Psoas muscle (tissue), 8 donors: ENCODE data around the gene CNIH3. TPM values are rescaled to one million over a fixed set of nuclear protein-coding genes. Genes with fewer than 3 reads are reported as not detected.
"Not testable (repeated sequence)": the region's sequence is repeated elsewhere in the genome, so short reads cannot be mapped to it uniquely, and the experiment has no call there.

Experiments
- ATAC-seq, 4 donors: fragments of 200-7000 bp; cut with Tn5 transposase; one replicate each; pipeline ENCODE4 v1.9.1; 2020; ENCODE audit warnings: moderate library complexity in 3 of 4, mild to moderate bottlenecking in 2 of 4
- DNase-seq, 2 donors: peaks; one replicate each; pipeline ENCODE4 v3.0.0-alpha.2; 2020
- H3K27ac ChIP-seq: fragments of 200-600 bp; one replicate; pipeline ENCODE4 v1.8.0; 2022
- H3K27me3 ChIP-seq, 3 donors: fragments of 200-600 bp in 1 of 3; one replicate each; pipeline versions ENCODE4 v1.6.1 to v1.8.0; 2013 to 2022; ENCODE audit warnings: low read length in 2 of 3, mild to moderate bottlenecking in 2 of 3, moderate library complexity in 1 of 3; ENCODE audit not compliant: insufficient read depth in 3 of 3
- H3K36me3 ChIP-seq, 2 donors: fragments of 200-600 bp in 1 of 2; one replicate each; pipeline versions ENCODE4 v1.6.1 to v1.8.0; 2013 to 2022; ENCODE audit warnings: low read depth in 1 of 2, mild to moderate bottlenecking in 1 of 2, moderate library complexity in 1 of 2; ENCODE audit not compliant: insufficient read depth in 1 of 2
- H3K4me1 ChIP-seq: fragments of 200-600 bp; one replicate; pipeline ENCODE4 v1.8.0; 2022
- H3K4me3 ChIP-seq: fragments of 200-600 bp; one replicate; pipeline ENCODE4 v1.8.0; 2022; ENCODE audit warnings: mild to moderate bottlenecking
- H3K9me3 ChIP-seq: fragments of 200-600 bp; one replicate; pipeline ENCODE4 v1.8.0; 2022
- WGBS, 3 donors: extraction: QIAGEN DNeasy Blood & Tissue Kit; methylation state at CpG; one replicate each; pipeline versions ENCODE4 v1.1.6 to v1.1.7; 2013; 5-methylcytosine and 5-hydroxymethylcytosine counted together
- intact Hi-C, 2 donors: fragments of 100-400 bp; cut with DNase I; formaldehyde crosslinking; loops; one replicate each; pipeline versions ENCODE4 v1.11.0 to v1.14.2; 2022
- polyA plus RNA-seq, 3 donors: library from polyadenylated mRNA; stranded (reverse); fragments of 200-250 nt; gene quantifications; one replicate each; pipeline ENCODE4 v1.2.3, GENCODE V29; 2013
- total RNA-seq, 4 donors: library from RNA; stranded (reverse); fragmentation: NEBNext Ultra II Directional in 2 of 4; extraction: Animal tissue kit (Norgen Biotek cat#: 25700) in 2 of 4; gene quantifications; one replicate each; pipeline versions ENCODE4 v1.2.1 to v1.2.4, GENCODE V29; 2021 to 2023
- TF ChIP-seq, protein P1 (sequence below): fragments of 200-600 bp; IDR thresholded peaks from one replicate; pipeline ENCODE4 v1.8.0; 2022; ENCODE audit warnings: antibody characterized with exemption
- donor health status: healthy with polysubstance abuse.
- donor health status: DM: no; HTN: no; CAD: no; lungs with moderate emphysema.
- donor health status: Bipolar disorder and iron deficiency.
- donor health status: healthy.
- donor health status: DM: yes; HTN: yes; CAD: no.
- donor health status: DM: no; HTN: no; CAD: no.
- donor health status: DM: no; HTN: no; CAD: no.
- donor health status: DM: yes; HTN: yes; CAD: no.

Gene CNIH3
- total and polyA plus RNA-seq, 7 donors, result 0.39 to 1.9 (median 1.2) TPM

DNA sequence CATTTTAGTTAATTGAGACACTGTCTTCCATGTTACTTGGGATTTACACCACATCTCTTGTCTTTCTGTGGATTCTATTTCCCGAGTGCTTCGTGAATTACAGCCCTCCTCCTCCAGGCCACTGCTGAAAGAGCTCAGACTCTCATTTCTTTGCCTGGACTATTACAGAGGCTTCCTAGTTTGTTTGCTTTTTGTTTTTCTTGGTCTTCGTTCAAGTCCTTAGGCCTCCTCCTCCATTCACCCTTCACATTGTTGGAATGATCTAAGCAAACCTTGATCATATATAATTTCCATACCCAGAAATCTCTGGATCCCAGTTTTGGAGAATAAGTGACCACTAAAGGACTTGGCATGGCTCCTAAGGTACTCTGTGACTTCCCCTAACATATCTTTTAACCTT, 94.1 kb downstream of the CNIH3 start:
- Histone ChIP-seq H3K4me3 (no peak overlapping the region), H3K9me3 (no peaks in the 10 kb centered on the region), H3K4me1 (no peaks in the 10 kb centered on the region), H3K36me3 (no peaks in the 10 kb centered on the region), H3K27ac (no peak overlapping the region), H3K27me3 (no peaks in the 10 kb centered on the region)
- 78 to 85% (median 82%) methylated on average over 3 of the region's 3 CpGs for WGBS, 3 donors
- intact Hi-C loops, result no loop called here
- ATAC-seq, result no peak
- no peak for DNase-seq
- TF ChIP-seq, protein P1, sequence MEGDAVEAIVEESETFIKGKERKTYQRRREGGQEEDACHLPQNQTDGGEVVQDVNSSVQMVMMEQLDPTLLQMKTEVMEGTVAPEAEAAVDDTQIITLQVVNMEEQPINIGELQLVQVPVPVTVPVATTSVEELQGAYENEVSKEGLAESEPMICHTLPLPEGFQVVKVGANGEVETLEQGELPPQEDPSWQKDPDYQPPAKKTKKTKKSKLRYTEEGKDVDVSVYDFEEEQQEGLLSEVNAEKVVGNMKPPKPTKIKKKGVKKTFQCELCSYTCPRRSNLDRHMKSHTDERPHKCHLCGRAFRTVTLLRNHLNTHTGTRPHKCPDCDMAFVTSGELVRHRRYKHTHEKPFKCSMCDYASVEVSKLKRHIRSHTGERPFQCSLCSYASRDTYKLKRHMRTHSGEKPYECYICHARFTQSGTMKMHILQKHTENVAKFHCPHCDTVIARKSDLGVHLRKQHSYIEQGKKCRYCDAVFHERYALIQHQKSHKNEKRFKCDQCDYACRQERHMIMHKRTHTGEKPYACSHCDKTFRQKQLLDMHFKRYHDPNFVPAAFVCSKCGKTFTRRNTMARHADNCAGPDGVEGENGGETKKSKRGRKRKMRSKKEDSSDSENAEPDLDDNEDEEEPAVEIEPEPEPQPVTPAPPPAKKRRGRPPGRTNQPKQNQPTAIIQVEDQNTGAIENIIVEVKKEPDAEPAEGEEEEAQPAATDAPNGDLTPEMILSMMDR, result no peak

DNA sequence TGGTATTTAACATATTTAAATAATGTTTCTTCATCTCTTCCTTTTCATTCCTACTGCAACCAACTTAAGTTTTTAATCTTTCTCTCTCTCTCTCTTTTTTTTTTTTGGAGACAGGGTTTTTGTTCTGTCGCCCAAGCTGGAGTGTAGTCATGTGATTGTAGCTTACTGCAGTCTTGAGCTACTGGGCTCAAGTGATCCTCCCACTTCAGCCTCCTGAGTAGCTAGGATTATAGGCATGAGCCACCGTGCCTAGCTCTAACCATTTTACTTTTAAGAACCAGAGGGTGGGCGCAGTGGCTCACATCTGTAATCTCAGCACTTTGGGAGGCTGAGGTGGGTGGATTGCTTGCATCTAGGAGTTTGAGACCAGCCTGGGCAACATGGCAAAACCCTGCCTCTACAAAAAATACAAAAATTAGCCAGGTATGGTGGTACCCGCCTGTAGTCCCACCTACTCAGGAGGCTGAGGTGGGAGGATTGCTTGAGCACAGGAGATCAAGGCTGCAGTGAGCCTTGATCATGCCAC, 95.2 kb downstream of the CNIH3 start:
- intact Hi-C loops, DNase-seq, H3K4me1 ChIP-seq, H3K27ac ChIP-seq, ATAC-seq, H3K36me3 ChIP-seq, H3K4me3 ChIP-seq, H3K9me3 ChIP-seq, H3K27me3 ChIP-seq: not testable (repeated sequence)
- 73 to 76% (median 74%) methylated on average over 4 of the region's 4 CpGs for WGBS, 3 donors

DNA sequence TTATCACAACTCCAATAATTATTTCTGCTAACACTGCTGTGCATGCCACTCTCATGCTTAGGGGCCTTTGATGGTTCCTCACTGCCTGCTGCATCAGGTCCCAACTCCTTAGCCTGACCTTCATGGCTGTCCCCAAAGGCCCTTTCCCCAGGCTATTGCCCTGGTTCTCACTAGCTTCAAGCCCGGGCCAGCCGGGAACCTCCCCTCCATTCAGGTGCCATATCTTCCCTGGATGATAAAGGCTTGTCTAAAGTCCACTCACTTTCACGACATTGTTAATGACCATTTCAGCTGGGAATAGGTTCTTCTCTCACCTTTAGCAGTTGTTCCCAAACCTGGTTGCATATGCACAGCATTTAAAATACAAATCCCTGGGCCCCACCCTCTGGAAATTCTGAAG, 95.8 kb downstream of the CNIH3 start:
- no peaks in the 10 kb centered on the region for H3K27me3 ChIP-seq
- DNase-seq (no peak), ATAC-seq (no peak)
- TF ChIP-seq, protein P1, result no peak
- H3K9me3 ChIP-seq, result no peaks in the 10 kb centered on the region
- WGBS, 3 donors, result 84 to 89% (median 86%) methylated on average over 3 of the region's 3 CpGs
- no peaks in the 10 kb centered on the region for H3K36me3 ChIP-seq
- H3K4me3 ChIP-seq, result no peak overlapping the region
- no peaks in the 10 kb centered on the region for H3K4me1 ChIP-seq
- intact Hi-C loops, result no loop called here
- H3K27ac ChIP-seq, result no peak overlapping the region

DNA sequence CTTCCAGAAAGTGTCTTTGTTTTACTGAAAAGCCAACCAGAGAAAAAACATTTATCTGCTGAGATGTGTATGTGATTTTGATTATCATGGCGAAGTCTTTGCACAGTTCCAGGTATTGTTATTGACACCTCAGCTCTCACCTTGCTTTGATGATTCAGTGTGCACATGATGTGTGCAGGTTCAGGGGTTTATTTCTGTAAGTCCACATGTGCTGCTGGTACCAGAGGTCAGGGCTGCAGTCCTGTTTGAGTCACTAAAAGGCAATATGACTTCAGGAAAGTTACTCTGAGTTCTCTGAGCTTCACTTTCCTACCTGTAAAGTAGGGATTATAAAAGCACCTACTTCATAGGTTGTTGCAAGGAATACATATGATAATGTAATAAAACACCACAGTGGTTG, 97.1 kb downstream of the CNIH3 start:
- Histone ChIP-seq H3K27me3 (no peaks in the 10 kb centered on the region), H3K27ac (no peak overlapping the region), H3K4me1 (no peaks in the 10 kb centered on the region), H3K9me3 (no peaks in the 10 kb centered on the region), H3K4me3 (no peak overlapping the region), H3K36me3 (no peaks in the 10 kb centered on the region)
- 95 to 97% (median 97%) methylated on average over 1 of the region's 1 CpG for WGBS, 3 donors
- intact Hi-C loops, result no loop called here
- ATAC-seq, result no peak
- DNase-seq, result no peak
- TF ChIP-seq, protein P1, result no peak

DNA sequence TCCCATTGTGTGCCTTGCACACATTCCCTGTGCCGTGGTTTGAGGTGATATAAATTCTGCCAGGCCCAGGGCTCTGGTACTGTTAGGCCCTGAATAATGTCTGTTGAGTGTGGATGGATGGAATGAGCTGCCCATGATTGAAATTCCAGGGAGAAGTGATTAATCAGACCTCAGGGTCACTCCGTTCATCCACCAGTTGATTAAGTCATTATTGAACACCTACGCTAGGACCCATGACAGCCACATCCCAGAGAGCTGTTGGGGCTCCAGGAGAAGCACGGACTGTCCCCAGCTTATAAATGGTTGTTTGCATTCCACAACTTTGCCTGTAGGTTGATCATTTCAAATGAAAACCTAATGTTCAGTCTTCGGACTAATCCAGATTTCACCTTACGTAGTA, 98.4 kb downstream of the CNIH3 start:
- Histone ChIP-seq H3K27ac (no peak overlapping the region), H3K36me3 (no peaks in the 10 kb centered on the region), H3K4me1 (no peaks in the 10 kb centered on the region), H3K27me3 (no peaks in the 10 kb centered on the region), H3K9me3 (no peaks in the 10 kb centered on the region), H3K4me3 (no peak overlapping the region)
- DNase-seq, result no peak
- no peak for ATAC-seq
- TF ChIP-seq, protein P1, result no peak
- 95 to 99% (median 95%) methylated on average over 6 of the region's 6 CpGs for WGBS, 3 donors
- intact Hi-C loops, result no loop called here
